Colon (tissue), 2 donors: ENCODE results near the gene UGP2.

ENCODE experiments used
- FAIRE-seq: peaks from 2 replicates; lab custom pipeline; 2012; peaks lifted over from hg19 to GRCh38; lab: Jason Lieb, UNC
- donor health status: control.
- donor health status: control.

The UGP2 gene

DNA sequence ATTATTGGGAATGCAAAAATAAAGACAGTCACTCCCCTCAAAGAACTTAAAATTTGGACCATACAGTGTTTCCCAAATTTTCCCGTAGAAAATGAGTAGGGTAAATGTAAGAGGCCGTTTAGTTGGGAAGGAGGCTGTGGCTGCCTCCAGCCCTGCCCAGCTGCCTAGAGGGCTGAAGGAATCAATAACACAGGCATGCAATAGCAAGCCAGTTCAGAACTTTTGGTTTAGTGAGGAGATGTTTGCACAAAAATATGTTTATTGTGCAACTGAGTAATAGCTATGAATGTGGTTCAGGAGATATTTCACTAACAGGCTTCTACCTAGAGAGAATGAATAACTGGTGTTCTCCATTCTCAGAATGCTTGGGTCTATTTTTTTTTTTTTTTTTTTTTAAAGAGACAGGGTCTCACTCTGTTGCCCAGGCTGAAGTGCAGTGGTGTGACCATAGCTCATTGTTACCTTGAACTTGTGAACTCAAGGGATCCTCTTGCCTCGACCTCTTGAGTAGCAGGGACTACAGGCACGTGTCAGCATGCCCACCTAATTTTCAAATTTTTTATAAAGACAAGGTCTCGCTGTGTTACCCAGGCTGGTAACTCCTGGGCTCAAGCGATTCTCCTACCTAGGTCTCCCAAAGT lies 23.6 kb downstream of the UGP2 start:
- no peak for FAIRE-seq

DNA sequence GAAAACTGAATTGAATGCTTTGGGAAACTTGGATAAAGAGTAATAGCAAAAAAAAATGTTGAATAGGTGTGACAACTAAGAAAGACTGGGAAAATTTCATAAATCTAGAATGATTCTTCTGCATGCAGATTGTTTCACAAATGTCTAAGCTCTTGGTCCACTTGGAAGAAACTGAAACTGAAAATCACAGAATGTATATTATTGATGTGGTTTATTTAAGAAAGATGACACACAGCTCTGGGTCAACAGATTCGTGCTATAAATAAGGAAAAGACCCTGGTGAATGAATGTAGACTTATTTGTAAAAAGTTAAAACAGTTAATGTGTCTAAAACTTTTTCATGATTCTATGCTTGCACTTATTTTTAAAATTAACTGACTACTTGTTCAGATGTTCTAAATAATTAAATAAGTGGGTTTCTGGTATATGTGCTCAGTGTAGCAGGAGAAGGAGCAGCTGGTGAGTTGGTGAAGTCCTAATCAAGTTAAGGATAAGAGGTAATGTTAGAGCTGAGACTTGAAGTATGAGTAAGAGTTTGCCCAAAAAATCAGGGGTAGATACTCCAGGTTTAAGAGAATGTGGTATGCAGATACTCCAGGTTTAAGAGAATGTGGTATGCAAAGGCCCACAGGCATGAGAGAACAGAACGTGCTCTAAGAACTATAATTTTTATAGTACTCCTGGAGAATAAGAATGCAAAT lies 24.5 kb downstream of the UGP2 start:
- no peak for FAIRE-seq

DNA sequence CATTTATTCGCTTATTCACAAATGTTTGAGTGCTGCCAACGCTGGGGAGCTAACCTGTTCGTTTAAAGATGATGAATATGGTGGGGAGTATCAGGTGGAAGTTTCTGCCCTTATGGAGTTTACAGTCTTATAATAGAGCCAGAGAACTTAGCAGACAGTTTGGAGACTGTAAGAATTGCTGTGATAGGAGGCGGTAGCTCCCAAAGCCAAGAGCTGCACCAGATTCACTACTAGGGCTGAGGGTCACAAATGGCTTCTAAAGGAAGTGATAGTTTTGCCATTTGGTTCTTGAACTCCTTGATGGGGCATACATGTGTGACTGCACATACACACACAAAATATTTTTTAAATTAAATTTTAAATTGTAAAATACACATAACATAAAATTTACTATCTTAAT lies 29.0 kb downstream of the UGP2 start:
- no peak for FAIRE-seq

DNA sequence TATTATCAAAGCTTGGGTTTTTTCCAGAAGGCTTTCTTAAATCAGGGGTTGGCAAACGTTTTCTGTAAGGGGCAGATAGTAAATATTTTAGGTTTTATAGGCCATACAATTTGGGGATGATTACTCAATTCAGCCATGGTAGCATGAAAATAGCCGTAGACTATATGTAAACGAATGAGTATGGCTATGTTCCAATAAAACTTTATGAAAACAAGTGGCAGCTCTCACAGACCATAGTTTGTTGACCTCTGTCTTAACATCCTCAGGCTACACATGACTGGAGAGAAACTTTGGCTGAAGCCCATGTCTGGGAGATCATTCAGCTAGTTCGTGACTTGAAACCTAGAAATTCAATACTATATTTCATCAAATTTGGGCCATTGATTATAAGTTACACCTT lies 30.2 kb downstream of the UGP2 start:
- FAIRE-seq, result no peak

DNA sequence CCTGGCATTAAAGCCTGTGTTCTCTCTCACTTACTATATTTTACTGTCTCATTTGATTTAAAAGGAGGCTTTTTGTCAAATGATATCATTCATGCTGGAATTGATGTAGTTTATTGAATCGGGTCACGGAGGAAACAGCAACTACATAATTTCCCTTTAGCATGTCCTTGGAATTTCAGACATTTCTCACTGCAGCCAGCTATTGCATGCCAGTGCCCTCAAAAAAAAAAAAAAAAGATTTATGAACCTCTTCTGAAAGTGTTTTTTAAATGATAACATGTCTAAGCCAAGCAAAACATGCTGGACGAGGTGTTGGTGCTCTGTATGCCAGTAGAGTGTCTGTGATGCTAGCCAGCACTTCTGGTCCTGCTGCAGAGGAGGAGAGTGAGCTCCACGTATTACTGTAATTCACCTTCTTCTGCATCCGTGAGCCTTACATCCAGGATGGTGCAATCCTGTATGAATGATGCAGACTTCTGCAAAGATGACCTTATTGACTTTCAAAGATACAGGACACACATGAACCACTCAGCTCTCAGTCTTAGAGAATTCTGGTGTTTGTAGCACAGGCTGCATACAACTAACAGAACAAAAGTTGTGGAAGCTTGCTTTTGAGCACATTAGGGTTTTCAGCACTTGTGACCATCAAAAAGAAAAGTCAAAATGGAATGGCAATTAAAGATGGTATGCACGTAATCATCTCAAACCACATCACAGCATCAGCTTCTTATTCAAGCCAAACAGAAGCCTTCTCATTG lies 31.1 kb downstream of the UGP2 start:
- no peak for FAIRE-seq

DNA sequence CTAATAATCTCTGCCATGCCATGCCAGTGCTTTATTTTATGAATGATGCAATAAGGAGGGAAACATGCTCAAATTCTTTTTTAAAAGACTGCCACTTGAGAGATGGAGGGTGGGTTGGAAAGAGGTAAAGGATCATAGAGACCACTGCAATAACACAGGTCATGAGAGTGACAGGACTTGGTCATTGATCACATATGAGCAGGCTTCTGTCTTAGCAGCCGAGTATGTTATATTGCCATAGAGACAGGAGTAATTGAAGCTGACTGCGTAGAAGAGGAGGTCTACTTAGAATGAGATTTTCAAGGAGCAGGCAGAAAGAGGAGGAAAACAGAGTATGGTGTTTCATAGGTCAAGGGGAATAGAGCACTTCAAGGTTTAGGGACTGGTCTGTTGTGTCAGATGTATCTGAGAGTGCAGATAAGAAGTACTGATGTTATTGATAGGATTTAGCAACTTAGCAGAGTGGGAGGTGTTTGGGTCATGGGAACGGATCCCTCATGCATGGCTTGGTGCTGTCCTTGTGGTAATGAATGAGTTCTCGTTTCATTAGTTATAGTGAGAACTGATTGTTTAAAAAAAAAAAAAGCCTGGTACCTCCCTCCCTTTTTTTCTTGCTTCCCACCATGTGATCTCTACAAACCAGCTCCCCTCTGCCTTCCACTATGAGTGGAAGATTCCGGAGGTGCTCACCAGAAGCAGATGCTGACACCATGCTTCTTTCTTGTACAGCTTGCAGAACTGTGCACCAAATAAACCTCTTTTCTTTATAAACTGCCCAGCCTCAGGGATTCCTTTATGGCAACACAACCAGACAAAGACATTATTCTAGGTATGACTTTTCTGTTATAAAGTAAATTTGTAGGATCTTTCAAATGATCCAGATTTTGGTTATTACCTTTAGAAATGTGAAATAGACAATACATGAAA lies 32.8 kb downstream of the UGP2 start:
- FAIRE-seq, result no peak

DNA sequence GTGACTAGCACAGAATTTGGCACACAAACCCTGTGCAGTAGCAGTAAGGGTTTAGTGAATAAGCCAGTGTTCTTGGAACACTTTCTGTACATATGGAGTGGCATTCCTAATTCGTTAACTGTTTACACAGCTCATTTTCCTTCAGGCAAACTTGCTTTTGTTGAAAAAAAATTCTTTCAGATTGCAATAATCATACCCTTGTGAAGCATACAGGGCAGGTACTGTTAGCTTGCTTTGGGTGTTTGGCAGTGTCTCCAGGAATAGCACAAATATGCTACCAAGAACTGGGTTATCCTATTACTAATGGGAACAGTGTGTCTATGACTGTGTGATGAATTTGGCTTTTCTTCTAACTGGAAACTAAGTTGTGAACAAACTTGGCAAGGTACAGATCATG lies 33.4 kb downstream of the UGP2 start:
- FAIRE-seq, result no peak

DNA sequence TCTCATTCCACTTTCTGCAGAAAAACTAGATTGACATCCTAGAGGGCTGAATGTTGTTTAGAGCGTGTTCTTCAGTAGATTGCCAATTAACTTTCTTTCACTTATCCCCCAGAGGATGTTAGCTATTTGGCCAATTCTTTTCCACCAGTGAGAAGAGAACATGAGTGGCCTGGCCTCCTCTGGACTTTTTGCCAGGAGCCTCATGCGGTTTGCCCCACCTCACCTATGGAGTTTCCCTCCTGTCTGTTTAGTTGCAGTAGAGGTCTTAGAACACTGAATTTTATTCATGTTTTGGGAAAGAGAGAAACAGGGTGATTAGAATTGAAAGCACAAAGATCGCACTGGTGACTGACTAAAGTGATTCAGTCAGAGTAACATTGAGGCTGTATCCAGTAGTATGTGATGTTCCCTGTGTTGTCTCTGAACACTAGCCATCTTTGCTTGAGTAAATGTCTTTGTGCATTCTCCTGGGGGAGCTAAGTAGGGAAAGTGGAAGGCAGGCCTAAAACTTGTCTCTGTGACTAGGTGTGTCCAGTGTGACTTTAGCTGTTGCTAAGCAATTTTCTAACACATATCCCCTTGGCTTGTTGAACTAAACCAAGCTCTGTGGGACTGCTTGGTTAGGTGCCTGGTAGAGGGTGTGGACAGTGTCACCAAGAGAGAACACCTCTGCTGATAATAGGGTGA lies 34.0 kb downstream of the UGP2 start:
- FAIRE-seq, result no peak

DNA sequence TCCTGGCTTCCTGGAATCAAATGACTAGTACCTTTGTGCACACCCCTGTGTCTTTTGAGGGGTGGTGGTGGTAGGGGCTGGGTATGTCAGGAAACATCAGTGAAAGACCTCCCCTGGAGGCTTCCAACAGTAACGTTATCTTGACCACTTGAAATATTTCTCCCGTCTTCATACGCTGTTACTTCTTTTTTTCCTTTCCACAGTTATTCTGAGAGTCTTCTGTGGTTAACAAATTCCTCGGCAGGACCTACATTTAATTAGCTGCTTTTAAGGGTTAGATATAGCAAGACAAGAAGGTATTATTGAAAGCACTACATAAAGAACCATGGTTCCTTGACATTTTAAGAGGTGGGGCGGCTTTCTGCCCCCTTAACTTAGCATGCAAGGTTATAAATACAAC lies 34.6 kb downstream of the UGP2 start:
- no peak for FAIRE-seq

DNA sequence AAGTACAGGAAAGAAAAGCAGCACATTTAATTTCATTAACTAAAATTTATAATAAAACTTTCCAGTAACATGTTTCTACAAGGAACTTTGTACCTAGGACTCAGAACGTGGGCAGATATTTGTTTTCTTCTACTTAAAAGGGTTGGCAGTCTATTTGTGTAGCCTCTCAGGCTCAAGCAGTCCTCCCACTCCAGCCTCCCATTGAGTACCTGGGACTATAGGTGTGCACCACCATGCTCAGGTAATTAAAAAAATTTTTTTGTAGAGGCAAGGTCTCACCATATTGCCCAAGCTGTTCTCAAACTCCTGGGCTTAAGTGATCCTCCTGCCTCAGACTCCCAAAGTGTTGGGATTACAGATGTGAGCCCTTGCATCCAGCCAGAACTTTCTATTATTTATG lies 36.8 kb downstream of the UGP2 start:
- FAIRE-seq, result no peak

DNA sequence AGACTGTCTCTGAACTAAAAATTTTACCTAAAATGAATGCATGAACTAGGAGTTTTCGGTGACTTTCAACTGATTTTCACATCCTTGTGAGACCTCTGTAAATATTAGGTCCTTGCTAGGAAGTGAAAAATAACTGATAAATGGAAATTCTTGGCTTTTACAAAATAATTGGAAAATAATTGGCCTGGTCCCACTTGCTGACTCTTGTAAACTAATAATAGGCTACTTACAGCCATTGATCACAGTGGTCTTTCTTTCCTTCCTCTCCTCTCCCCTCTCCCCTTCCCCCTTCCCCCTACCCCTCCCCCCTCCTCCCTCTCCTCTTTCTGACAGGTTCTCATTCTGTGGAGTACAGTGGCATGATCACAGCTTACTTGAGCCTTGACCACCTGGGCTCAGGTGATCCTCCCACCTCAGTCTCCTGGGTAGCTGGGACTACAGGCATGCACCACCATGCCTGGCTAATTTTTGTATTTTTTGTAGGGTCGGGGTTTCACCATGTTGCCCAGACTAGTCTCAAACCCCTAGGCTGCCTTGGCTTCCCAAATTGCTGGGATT lies 38.3 kb downstream of the UGP2 start:
- FAIRE-seq, result no peak

DNA sequence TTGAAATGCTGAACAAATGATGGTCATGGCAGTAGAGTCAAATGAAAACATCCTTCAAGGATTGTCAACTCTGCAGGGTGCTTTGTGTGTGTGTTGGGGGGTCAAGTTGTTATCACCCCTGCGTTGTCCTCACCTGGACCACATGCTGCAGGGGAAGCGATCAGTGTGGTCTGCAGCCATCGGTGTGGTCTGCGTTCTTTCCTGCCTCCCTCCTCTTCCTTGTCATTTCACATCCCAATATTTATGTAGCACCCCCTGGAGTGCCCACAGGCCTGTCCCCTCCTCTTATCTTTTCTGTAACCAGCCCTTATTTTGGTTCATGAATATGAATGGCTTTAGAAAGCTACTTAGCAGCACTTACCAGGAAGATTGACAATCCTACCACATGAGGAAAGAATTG lies 38.9 kb downstream of the UGP2 start:
- FAIRE-seq, result no peak

DNA sequence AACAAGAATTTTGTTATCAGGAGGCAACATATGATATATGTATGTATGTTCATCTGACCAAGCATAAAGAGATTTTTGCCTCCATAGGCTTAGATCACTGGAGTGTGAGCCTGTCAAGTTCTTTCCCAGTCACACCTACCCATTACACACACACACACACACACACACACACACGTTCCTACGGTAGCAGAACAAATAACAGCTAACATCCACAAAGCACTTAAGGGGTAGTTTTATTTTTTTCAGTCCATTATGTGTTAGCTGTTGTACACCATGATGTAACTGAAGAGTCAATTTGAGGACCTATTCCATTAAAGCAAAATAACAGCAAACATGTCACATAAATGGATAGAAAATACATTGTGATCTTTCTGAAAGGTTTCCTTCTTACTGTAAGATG lies 39.5 kb downstream of the UGP2 start:
- FAIRE-seq, result no peak

DNA sequence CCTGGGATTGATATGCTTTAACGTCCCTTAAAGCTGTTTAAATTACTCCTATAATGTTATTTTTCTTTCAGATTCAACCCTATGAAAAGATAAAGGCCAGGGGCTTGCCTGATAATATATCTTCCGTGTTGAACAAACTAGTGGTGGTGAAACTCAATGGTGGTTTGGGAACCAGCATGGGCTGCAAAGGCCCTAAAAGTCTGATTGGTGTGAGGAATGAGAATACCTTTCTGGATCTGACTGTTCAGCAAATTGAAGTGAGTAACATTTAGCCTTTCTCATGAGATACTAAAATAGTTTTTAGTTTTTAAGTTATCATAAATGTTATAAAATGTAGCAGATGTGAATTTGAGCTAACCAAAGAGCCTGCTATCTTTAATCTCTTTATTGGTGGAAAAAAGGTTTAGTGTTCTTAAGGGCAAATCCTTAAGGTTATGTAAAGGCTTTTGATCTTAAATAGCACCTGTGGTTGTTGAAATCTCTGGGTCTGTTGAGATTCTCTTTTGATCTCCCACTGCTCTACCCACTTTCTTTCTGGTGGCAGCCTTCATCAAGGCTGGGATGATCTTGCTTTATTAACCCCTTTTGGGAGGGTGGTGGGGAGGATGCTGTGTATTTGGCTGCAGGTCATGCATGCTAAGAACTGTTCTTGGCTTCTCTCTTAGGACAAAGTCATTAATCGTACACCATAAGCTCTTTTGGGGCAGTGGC lies 40.9 kb downstream of the UGP2 start:
- no peak for FAIRE-seq

DNA sequence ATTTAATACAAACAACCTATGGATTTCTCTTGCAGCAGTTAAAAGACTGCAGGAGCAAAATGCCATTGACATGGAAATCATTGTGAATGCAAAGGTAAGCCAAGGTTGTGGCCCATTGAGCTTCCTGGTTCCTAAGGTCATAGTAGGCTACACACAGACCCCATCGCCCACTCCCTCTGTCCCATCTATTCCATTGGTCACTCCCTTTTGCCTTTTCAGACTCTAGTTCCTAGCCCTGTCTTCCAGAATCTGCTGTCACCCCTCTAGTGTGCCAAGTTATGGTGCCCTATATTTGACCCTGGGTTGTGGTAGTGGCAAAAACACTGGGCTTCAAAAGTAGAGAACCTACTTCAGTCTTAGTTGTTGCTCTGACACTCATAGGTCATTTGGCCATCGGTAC lies 44.7 kb downstream of the UGP2 start:
- no peak for FAIRE-seq

DNA sequence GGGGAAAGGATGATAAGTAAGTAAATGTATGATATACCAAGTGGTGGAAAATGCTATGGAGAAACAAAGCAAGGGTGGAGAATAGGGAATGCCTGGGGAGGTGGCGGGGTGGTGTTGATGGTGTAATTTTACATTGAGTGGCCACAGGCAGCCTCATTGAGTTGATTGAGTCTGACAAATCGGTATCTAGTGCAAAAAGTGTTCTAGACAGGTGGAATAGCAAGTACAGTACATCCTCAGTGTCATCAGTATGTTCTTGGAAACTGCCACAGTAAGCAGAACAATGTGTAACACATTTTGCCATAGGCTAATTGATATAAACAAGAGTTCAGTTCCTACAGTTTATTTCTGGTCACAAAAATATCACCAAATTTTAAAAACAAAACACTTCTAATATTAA lies 46.4 kb downstream of the UGP2 start:
- FAIRE-seq, result no peak

DNA sequence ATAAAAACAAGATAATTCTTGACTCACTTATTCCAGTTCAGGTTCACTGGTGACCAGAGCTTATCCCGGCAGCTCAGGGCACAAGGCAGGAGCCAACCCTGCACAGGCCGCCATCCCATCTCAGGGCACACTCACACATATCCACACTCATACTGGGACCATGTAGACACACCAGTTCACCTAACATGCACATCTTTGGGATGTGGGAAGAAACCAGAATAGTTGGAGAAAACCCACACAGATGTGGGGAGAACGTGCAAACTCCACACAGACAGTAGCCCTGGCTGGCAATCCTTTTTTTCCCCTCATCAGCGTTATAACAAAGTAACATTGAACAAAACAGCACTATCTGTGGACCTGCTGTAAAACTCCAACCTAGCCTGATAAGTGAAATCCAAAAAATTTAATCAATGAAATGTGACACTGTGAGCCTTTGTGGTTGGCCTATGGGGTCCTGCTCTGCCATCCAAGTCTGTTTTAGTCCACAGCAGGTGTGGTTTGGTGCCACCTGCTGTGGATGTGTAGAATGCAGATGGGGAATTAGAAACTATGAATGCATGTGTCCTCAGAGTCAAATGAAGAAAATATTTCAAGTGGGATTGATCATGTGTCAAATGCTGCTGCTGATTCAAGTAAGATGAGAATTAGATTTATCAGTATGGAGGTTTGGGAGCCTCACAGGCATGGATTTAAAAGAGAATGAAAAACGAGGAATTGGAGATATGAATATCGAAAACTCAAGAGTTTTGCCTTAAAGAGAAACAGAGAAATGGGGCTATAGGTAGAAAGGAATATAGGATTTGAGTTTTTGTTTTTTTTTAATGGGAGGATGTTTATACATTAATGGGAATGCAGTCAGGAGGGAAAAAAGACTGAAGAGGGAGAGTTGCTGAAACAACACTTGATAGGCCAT lies 47.0 kb downstream of the UGP2 start:
- no peak for FAIRE-seq

DNA sequence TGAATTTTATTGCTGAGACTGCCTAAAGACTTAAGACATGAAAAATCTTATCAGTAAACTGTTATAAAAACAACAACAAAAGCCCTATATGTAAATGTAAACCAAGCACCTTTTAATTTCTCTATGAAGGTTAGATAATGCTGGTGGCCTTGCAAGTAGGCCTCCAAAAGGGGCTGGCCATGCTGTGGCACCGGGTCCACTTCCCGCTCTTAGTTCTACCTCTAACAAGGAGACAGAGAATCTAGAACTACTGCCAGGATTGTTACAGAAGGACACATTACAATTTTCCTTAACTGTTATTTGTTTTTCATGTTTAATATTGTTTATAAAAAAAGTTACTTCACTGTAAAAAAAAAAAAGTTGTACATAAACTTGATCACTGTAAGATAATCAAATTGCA lies 49.0 kb downstream of the UGP2 start:
- FAIRE-seq, result no peak

DNA sequence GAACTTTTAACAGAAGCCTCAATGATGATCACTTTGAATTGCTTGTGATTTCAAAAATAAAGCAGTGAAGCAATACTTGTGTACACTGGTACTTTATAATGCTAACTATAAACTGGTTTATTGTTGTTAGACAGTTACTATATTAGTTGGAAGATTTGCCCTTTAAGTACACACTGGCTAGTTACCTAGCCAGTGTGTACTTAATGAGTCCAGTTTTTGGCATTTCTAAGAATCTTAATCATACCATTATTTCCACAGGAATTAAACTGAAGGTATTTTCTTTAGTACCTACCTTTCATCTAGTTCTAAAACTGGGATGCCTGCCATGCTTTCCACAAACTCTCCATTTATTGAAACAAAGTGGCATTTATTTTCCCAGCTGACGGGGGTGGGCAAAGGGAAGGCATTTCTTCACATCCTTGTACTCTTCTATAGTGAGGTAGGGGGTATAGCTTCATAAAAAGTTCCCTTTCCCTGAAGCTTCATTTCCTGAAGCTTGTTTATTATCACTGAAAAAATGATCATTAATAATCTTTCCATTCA lies 49.9 kb downstream of the UGP2 start:
- no peak for FAIRE-seq
